ENCODE results near the gene CMTM6.
"Not testable (repeated sequence)": the region's sequence is repeated elsewhere in the genome, so short reads cannot be mapped to it uniquely, and the experiment has no call there.

CMTM6 gene

GRCh38 chr3:32440611-32441350 lies 61.9 kb downstream of the CMTM6 start:
- ATAC-seq (ENCODE audit: insufficient read depth, low read depth) (no peak), DNase-seq (no peak)
- H3K79me2 ChIP-seq (ENCODE audit: insufficient read depth, low read length): peaks cover 35% of the 10 kb centered on the region
- no peaks in the 10 kb centered on the region for H3K27me3 ChIP-seq (ENCODE audit: insufficient read depth, low read length, poor library complexity)
- no peak overlapping the region for H2AFZ ChIP-seq (ENCODE audit: low read depth, low read length)
- H3K4me2 ChIP-seq (ENCODE audit: insufficient read depth, low read length): no peak overlapping the region
- H3K9me3 ChIP-seq (ENCODE audit: insufficient read depth, low read length, severe bottlenecking): no peaks in the 10 kb centered on the region
- peaks cover 13% of the 10 kb centered on the region for H3K4me1 ChIP-seq (ENCODE audit: insufficient read depth, low read length)
- H3K9ac ChIP-seq (ENCODE audit: low read depth, low read length): no peak overlapping the region
- H3K27ac ChIP-seq (ENCODE audit: low read length): no peak overlapping the region
- H3K4me3 ChIP-seq (ENCODE audit: low read depth in 1 of 2, low read length in 2 of 2): no peak overlapping the region
- 0 out of 2 replicates have a peak, but pooled peaks cover 4% of the 10 kb centered on the region for H3K36me3 ChIP-seq (ENCODE audit: insufficient read depth, low read length)
- H4K20me1 ChIP-seq (ENCODE audit: insufficient read depth, low read length): no peaks in the 10 kb centered on the region
- TF ChIP-seq EZH2 (IDR thresholded peaks at IDR 0.05; ENCODE audit: borderline replicate concordance, low read depth, low read length, severe bottlenecking): no peak
- no peak for TF ChIP-seq CTCF (IDR thresholded peaks at IDR 0.05; ENCODE audit: borderline replicate concordance, extremely low read depth, low read length, poor library complexity, severe bottlenecking)

- H3K9ac ChIP-seq (ENCODE audit: low read depth, low read length); DNase-seq; H3K27ac ChIP-seq (ENCODE audit: low read length); H3K9me3 ChIP-seq (ENCODE audit: insufficient read depth, low read length, severe bottlenecking); H2AFZ ChIP-seq (ENCODE audit: low read depth, low read length); H3K4me2 ChIP-seq (ENCODE audit: insufficient read depth, low read length); H3K27me3 ChIP-seq (ENCODE audit: insufficient read depth, low read length, poor library complexity); ATAC-seq (ENCODE audit: insufficient read depth, low read depth); H3K4me3 ChIP-seq (ENCODE audit: low read depth in 1 of 2, low read length in 2 of 2); H4K20me1 ChIP-seq (ENCODE audit: insufficient read depth, low read length); H3K36me3 ChIP-seq (ENCODE audit: insufficient read depth, low read length): not testable (repeated sequence)
- peaks cover 38% of the 10 kb centered on the region for H3K79me2 ChIP-seq (ENCODE audit: insufficient read depth, low read length)
- H3K4me1 ChIP-seq (ENCODE audit: insufficient read depth, low read length): peaks cover 20% of the 10 kb centered on the region
These were observed 63.2 kb downstream of the CMTM6 start for GRCh38 chr3:32439421-32439820.

GRCh38 chr3:32438596-32439344 lies 63.9 kb downstream of the CMTM6 start:
- Histone ChIP-seq H3K79me2 (ENCODE audit: insufficient read depth, low read length) (peaks cover 39% of the 10 kb centered on the region), H3K27ac (ENCODE audit: low read length) (0 out of 2 replicates have a peak overlapping the region, but pooled peaks have one; percentile 23), H3K9me3 (ENCODE audit: insufficient read depth, low read length, severe bottlenecking) (no peaks in the 10 kb centered on the region), H2AFZ (ENCODE audit: low read depth, low read length) (no peak overlapping the region), H4K20me1 (ENCODE audit: insufficient read depth, low read length) (no peaks in the 10 kb centered on the region), H3K36me3 (ENCODE audit: insufficient read depth, low read length) (0 out of 2 replicates have a peak, but pooled peaks cover 4% of the 10 kb centered on the region), H3K27me3 (ENCODE audit: insufficient read depth, low read length, poor library complexity) (no peaks in the 10 kb centered on the region), H3K4me2 (ENCODE audit: insufficient read depth, low read length) (no peak overlapping the region), H3K4me3 (ENCODE audit: low read depth in 1 of 2, low read length in 2 of 2) (no peak overlapping the region), H3K9ac (ENCODE audit: low read depth, low read length) (no peak overlapping the region), H3K4me1 (ENCODE audit: insufficient read depth, low read length) (peaks cover 20% of the 10 kb centered on the region)
- TF ChIP-seq EZH2 (IDR thresholded peaks at IDR 0.05; ENCODE audit: borderline replicate concordance, low read depth, low read length, severe bottlenecking): no peak
- no peak for TF ChIP-seq CTCF (IDR thresholded peaks at IDR 0.05; ENCODE audit: borderline replicate concordance, extremely low read depth, low read length, poor library complexity, severe bottlenecking)
- ATAC-seq (ENCODE audit: insufficient read depth, low read depth): no peak
- DNase-seq: no peak

DNA sequence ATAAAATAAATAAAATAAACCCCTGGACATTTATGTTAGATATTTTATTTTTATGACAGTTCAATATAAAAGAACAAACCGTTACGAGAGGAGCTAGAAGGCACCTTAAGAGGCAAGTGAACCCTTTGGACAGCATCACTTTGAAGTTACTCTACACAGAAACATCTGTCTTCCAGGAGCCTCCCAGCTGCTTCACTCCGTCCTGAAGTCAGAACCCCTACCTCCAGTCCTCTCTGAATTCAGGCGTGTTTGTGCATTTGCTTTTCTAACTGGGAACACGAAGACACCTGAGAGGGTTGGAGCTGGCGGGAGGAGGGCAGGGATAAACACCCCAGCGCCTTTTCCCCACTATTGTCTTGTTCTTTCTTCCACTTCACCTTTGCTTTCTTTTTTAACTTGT lies 64.8 kb downstream of the CMTM6 start:
- 0 out of 2 replicates have a peak, but pooled peaks cover 4% of the 10 kb centered on the region for H3K36me3 ChIP-seq (ENCODE audit: insufficient read depth, low read length)
- ATAC-seq (ENCODE audit: insufficient read depth, low read depth): peak; percentile 56; the same call in 2 of the 3 replicates
- no peaks in the 10 kb centered on the region for H3K9me3 ChIP-seq (ENCODE audit: insufficient read depth, low read length, severe bottlenecking)
- H3K79me2 ChIP-seq (ENCODE audit: insufficient read depth, low read length): peaks cover 48% of the 10 kb centered on the region
- H3K27ac ChIP-seq (ENCODE audit: low read length): no peak overlapping the region
- TF ChIP-seq EZH2 (IDR thresholded peaks at IDR 0.05; ENCODE audit: borderline replicate concordance, low read depth, low read length, severe bottlenecking) (no peak), CTCF (IDR thresholded peaks at IDR 0.05; ENCODE audit: borderline replicate concordance, extremely low read depth, low read length, poor library complexity, severe bottlenecking) (no peak)
- H3K4me3 ChIP-seq (ENCODE audit: low read depth in 1 of 2, low read length in 2 of 2): no peak overlapping the region
- H3K9ac ChIP-seq (ENCODE audit: low read depth, low read length): no peak overlapping the region
- no peak for DNase-seq
- no peaks in the 10 kb centered on the region for H3K27me3 ChIP-seq (ENCODE audit: insufficient read depth, low read length, poor library complexity)
- H3K4me1 ChIP-seq (ENCODE audit: insufficient read depth, low read length): peaks cover 22% of the 10 kb centered on the region
- H4K20me1 ChIP-seq (ENCODE audit: insufficient read depth, low read length): no peaks in the 10 kb centered on the region
- no peak overlapping the region for H2AFZ ChIP-seq (ENCODE audit: low read depth, low read length)
- no peak overlapping the region for H3K4me2 ChIP-seq (ENCODE audit: insufficient read depth, low read length)
